BE2C (cell line): ENCODE results near the gene KLHL2.

Source experiments
- DNase-seq: peaks from one replicate; pipeline ENCODE4 v3.0.0-alpha.2; 2020
- H3K27me3 ChIP-seq: fragments of 250-450 bp; sonication (Bioruptor Pico); 2 replicates; pipeline ENCODE4 v1.5.1; 2020; ENCODE audit warnings: mild to moderate bottlenecking
- H3K36me3 ChIP-seq: fragments of 250-450 bp; sonication (Bioruptor Pico); 2 replicates; pipeline ENCODE4 v1.5.1; 2020; ENCODE audit warnings: mild to moderate bottlenecking
- H3K4me1 ChIP-seq: fragments of 250-450 bp; sonication (Bioruptor Pico); 2 replicates; pipeline ENCODE4 v1.5.1; 2020
- H3K4me3 ChIP-seq: 2 replicates; pipeline ENCODE4 v1.5.1; 2011; ENCODE audit warnings: low read depth, low read length
- H3K9me3 ChIP-seq: fragments of 250-450 bp; sonication (Bioruptor Pico); 2 replicates; pipeline ENCODE4 v1.5.1; 2020
- CTCF ChIP-seq: IDR thresholded peaks from 2 replicates; pipeline ENCODE4 v1.5.1; 2012; ENCODE audit warnings: mild to moderate bottlenecking, low read depth, low read length

KLHL2 gene

GRCh38 chr4:165361810-165362209, 154.4 kb downstream of the KLHL2 start:
- Histone ChIP-seq H3K4me1 (no peaks in the 10 kb centered on the region), H3K36me3 (no peaks in the 10 kb centered on the region), H3K27me3 (peaks cover 12% of the 10 kb centered on the region; the same call in 1 of the 2 replicates), H3K4me3 (no peak overlapping the region), H3K9me3 (no peaks in the 10 kb centered on the region)
- no peak for DNase-seq
- no peak for TF ChIP-seq CTCF

- Histone ChIP-seq H3K4me3 (no peak overlapping the region), H3K4me1 (no peaks in the 10 kb centered on the region), H3K9me3 (no peaks in the 10 kb centered on the region), H3K27me3 (0 out of 2 replicates have a peak, but pooled peaks cover 3% of the 10 kb centered on the region), H3K36me3 (no peaks in the 10 kb centered on the region)
- no peak for TF ChIP-seq CTCF
- DNase-seq: no peak
These were observed 157.2 kb downstream of the KLHL2 start for GRCh38 chr4:165364452-165365080.

GRCh38 chr4:165367040-165367439, 159.7 kb downstream of the KLHL2 start:
- no peak for TF ChIP-seq CTCF
- Histone ChIP-seq H3K36me3 (no peaks in the 10 kb centered on the region), H3K9me3 (no peaks in the 10 kb centered on the region), H3K27me3 (no peaks in the 10 kb centered on the region), H3K4me3 (no peak overlapping the region), H3K4me1 (no peaks in the 10 kb centered on the region)
- DNase-seq: no peak

GRCh38 chr4:165368114-165368513, 160.8 kb downstream of the KLHL2 start:
- Histone ChIP-seq H3K9me3 (no peaks in the 10 kb centered on the region), H3K4me3 (no peak overlapping the region), H3K4me1 (no peaks in the 10 kb centered on the region), H3K27me3 (no peaks in the 10 kb centered on the region), H3K36me3 (no peaks in the 10 kb centered on the region)
- DNase-seq: no peak
- TF ChIP-seq CTCF: no peak

GRCh38 chr4:165368567-165368966, 161.2 kb downstream of the KLHL2 start:
- H3K4me3 ChIP-seq: no peak overlapping the region
- no peaks in the 10 kb centered on the region for H3K36me3 ChIP-seq
- TF ChIP-seq CTCF: no peak
- H3K27me3 ChIP-seq: no peaks in the 10 kb centered on the region
- no peaks in the 10 kb centered on the region for H3K9me3 ChIP-seq
- H3K4me1 ChIP-seq: no peaks in the 10 kb centered on the region
- DNase-seq: no peak

- H3K4me1 ChIP-seq: no peaks in the 10 kb centered on the region
- no peaks in the 10 kb centered on the region for H3K27me3 ChIP-seq
- no peak for DNase-seq
- H3K4me3 ChIP-seq: no peak overlapping the region
- H3K9me3 ChIP-seq: no peaks in the 10 kb centered on the region
- no peaks in the 10 kb centered on the region for H3K36me3 ChIP-seq
- no peak for TF ChIP-seq CTCF
These were observed 162.2 kb downstream of the KLHL2 start for GRCh38 chr4:165369522-165369921.
